ENCODE results near the gene ABCB9. TPM values are rescaled to one million over a fixed set of nuclear protein-coding genes. Genes with fewer than 3 reads are reported as not detected.
A peak's percentile ranks its signal among the peaks of the same experiment; 100 is the strongest.

ABCB9 gene
- total RNA-seq, 1 experiment from 2014 or later, result 6.3 TPM

GRCh38 chr12:122918827-122919226 lies 47.4 kb downstream of the ABCB9 start (continued):
- no peak for TF ChIP-seq PRDM15 (CRISPR knock-in tag; IDR thresholded peaks at IDR 0.05)
- TF ChIP-seq JAZF1 (CRISPR knock-in tag; IDR thresholded peaks at IDR 0.05), result no peak
- no peak for TF ChIP-seq CBFB (CRISPR knock-in tag; IDR thresholded peaks at IDR 0.05; ENCODE audit: low read depth)
- no peak for TF ChIP-seq ZNF317 (CRISPR knock-in tag; IDR thresholded peaks at IDR 0.05; ENCODE audit: borderline replicate concordance, low read depth)
- no peak for TF ChIP-seq CREB1 (CRISPR knock-in tag; IDR thresholded peaks at IDR 0.05)
- TF ChIP-seq SP1 (CRISPR knock-in tag; conservative IDR thresholded peaks at IDR 0.05), result no peak
- TF ChIP-seq, protein P1, sequence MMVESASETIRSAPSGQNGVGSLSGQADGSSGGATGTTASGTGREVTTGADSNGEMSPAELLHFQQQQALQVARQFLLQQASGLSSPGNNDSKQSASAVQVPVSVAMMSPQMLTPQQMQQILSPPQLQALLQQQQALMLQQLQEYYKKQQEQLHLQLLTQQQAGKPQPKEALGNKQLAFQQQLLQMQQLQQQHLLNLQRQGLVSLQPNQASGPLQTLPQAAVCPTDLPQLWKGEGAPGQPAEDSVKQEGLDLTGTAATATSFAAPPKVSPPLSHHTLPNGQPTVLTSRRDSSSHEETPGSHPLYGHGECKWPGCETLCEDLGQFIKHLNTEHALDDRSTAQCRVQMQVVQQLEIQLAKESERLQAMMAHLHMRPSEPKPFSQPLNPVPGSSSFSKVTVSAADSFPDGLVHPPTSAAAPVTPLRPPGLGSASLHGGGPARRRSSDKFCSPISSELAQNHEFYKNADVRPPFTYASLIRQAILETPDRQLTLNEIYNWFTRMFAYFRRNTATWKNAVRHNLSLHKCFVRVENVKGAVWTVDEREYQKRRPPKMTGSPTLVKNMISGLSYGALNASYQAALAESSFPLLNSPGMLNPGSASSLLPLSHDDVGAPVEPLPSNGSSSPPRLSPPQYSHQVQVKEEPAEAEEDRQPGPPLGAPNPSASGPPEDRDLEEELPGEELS (CRISPR knock-in tag; IDR thresholded peaks at IDR 0.05), result no peak
- TF ChIP-seq, protein P2, sequence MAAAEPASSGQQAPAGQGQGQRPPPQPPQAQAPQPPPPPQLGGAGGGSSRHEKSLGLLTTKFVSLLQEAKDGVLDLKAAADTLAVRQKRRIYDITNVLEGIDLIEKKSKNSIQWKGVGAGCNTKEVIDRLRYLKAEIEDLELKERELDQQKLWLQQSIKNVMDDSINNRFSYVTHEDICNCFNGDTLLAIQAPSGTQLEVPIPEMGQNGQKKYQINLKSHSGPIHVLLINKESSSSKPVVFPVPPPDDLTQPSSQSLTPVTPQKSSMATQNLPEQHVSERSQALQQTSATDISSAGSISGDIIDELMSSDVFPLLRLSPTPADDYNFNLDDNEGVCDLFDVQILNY (CRISPR knock-in tag; IDR thresholded peaks at IDR 0.05), result no peak
- TF ChIP-seq ZMAT4 (CRISPR knock-in tag; IDR thresholded peaks at IDR 0.05), result no peak
- TF ChIP-seq KAT7 (CRISPR knock-in tag; IDR thresholded peaks at IDR 0.05; ENCODE audit: borderline replicate concordance), result no peak
- no peak for TF ChIP-seq ZNF512 (CRISPR knock-in tag; IDR thresholded peaks at IDR 0.05; ENCODE audit: borderline replicate concordance)

DNA sequence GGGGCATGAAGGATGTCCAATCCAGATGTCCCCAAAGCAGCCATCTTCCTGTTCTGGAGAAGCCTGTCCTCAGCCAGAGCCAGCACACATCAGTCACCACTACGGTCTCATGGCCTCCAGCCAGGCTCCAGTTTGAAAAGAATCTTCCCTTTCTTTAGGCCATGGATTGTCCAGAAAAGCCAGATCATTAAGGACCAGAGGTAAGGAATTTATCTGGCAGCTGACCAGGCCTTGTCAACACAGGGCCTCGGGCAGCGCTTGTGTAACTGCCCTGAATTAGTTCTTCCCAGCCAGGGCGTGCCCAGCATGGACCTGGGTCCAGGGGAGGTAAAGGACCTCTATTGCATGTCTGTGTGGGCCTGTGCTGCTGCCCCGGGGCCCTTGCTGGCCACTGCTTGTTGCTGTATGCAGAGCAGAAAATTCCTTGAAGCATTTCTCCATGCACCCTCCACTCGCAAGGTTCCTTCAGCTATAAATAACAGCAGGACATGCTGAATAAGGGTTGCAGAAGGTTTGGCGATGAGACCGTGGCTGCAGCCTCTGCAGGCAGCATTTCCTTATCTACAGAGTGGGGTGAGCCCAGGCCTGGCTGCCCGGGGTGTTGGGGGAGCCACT lies 48.6 kb downstream of the ABCB9 start:
- no peak overlapping the region for H3K4me3 Mint-ChIP-seq

More for the DNA sequence above, 48.6 kb downstream of the ABCB9 start:
- ATAC-seq (no peak), DNase-seq (ENCODE audit: low spot score) (no peak)
- H3K9me3 Mint-ChIP-seq, result peaks cover 7% of the 10 kb centered on the region
- TF ChIP-seq PRRX2 (CRISPR knock-in tag; IDR thresholded peaks at IDR 0.05) (no peak), HMGA2 (CRISPR knock-in tag; IDR thresholded peaks at IDR 0.05) (no peak), OVOL2 (CRISPR knock-in tag; IDR thresholded peaks at IDR 0.05; ENCODE audit: borderline replicate concordance) (no peak), ESRRA (CRISPR knock-in tag; IDR thresholded peaks at IDR 0.05; ENCODE audit: borderline replicate concordance) (no peak), TEAD1 (CRISPR knock-in tag; IDR thresholded peaks at IDR 0.05) (no peak), MXD4 (CRISPR knock-in tag; IDR thresholded peaks at IDR 0.05; ENCODE audit: borderline replicate concordance) (no peak), GRHL2 (CRISPR knock-in tag; IDR thresholded peaks at IDR 0.05; ENCODE audit: insufficient replicate concordance, severe bottlenecking) (no peak), GABPB1 (CRISPR knock-in tag; IDR thresholded peaks at IDR 0.05) (0 out of 2 replicates have a peak, but pooled peaks have one; percentile 43)
- TF ChIP-seq, protein P3, sequence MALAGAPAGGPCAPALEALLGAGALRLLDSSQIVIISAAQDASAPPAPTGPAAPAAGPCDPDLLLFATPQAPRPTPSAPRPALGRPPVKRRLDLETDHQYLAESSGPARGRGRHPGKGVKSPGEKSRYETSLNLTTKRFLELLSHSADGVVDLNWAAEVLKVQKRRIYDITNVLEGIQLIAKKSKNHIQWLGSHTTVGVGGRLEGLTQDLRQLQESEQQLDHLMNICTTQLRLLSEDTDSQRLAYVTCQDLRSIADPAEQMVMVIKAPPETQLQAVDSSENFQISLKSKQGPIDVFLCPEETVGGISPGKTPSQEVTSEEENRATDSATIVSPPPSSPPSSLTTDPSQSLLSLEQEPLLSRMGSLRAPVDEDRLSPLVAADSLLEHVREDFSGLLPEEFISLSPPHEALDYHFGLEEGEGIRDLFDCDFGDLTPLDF (CRISPR knock-in tag; IDR thresholded peaks at IDR 0.05), result no peak
- H3K27ac Mint-ChIP-seq, result no peak overlapping the region
- no peaks in the 10 kb centered on the region for H3K36me3 Mint-ChIP-seq
- 0 out of 2 replicates have a peak, but pooled peaks cover 3% of the 10 kb centered on the region for H3K4me1 Mint-ChIP-seq
- POLR2A ChIA-PET, result no interaction called here
- peaks cover 2% of the 10 kb centered on the region; the same call in 1 of the 2 replicates for H3K27me3 Mint-ChIP-seq (ENCODE audit: low read depth)
- CTCF ChIA-PET, result no interaction called here
